Fibroblast of lung (primary cell): Measurements from ENCODE around the gene TERB1.

Experiments
- CTCF ChIP-seq, 2 donors: IDR thresholded peaks in 1 of 2; conservative IDR thresholded peaks in 1 of 2; 1 replicate in 1 of 2; 2 replicates in 1 of 2; pipeline ENCODE4 v1.5.1; 2011 to 2012; ENCODE audit warnings: low read length in 2 of 2, control low read depth in 1 of 2, inconsistent platforms in 1 of 2, low read depth in 1 of 2, mild to moderate bottlenecking in 1 of 2
- EZH2 ChIP-seq: IDR thresholded peaks from 2 replicates; pipeline ENCODE4 v1.5.1; 2012; ENCODE audit warnings: low read length, control low read depth, mild to moderate bottlenecking; ENCODE audit errors: missing control alignments

- TF ChIP-seq CTCF (conservative IDR thresholded peaks at IDR 0.05 in 1 of 2, IDR thresholded peaks at IDR 0.05 in 1 of 2; ENCODE audit: low read depth in 1 of 2, low read length in 2 of 2) (no peak), EZH2 (no peak)
Observed at GRCh38 chr16:66714062-66714461, 87.3 kb downstream of the TERB1 start.
